HepG2 (cell line): ENCODE data around the gene GGCT. TPM values are rescaled to one million over a fixed set of nuclear protein-coding genes. Genes with fewer than 3 reads are reported as not detected.

Experiments used
- ATAC-seq: fragments of 200-7000 bp; cut with Tn5 transposase; 3 replicates; pipeline ENCODE4 v1.9.1; 2020; ENCODE audit warnings: mild to moderate bottlenecking, moderate library complexity
- BruUV-seq: library from RNA; stranded (reverse); fragments of 400-500 nt; replicated peaks from 2 replicates; lab custom pipeline; 2021; lab: Mats Ljungman, UMichigan
- CTCF ChIA-PET: fragments of 300-600 bp; formaldehyde crosslinking; extraction: SDS; loops from one replicate; lab custom pipeline; 2021; ENCODE audit warnings: low total read pairs, inconsistent platforms, low intra/inter-chr PET ratio; lab: Yijun Ruan, JAX
- POLR2A ChIA-PET: fragments of 350-600 bp; sonication (Branson Sonifier 250); formaldehyde crosslinking; loops from one replicate; lab custom pipeline; 2020; ENCODE audit warnings: antibody characterized with exemption, inconsistent platforms; lab: Yijun Ruan, JAX
- DNase-seq: peaks from one replicate; pipeline ENCODE4 v3.0.0-alpha.2; 2015; ENCODE audit warnings: low spot score
- FAIRE-seq: peaks from 3 replicates; lab custom pipeline; 2011; peaks lifted over from hg19 to GRCh38; lab: Jason Lieb, UNC
- H2AFZ ChIP-seq: one replicate; pipeline ENCODE4 v1.6.1; 2011; ENCODE audit warnings: low read length, inconsistent platforms
- H3K27ac ChIP-seq: fragments of 300-600 bp; 3 replicates; pipeline ENCODE4 v1.8.0; 2011; ENCODE audit warnings: mixed run types, mild to moderate bottlenecking, mixed read lengths, low read length, inconsistent platforms; ENCODE audit not compliant: insufficient read depth; ENCODE audit errors: extremely low read length
- H3K27me3 ChIP-seq, 2 experiments: fragments of 200-600 bp in 1 of 2; 2 replicates in 1 of 2; 3 replicates in 1 of 2; pipeline versions ENCODE4 v1.6.0 to v1.8.0; 2011; ENCODE audit warnings: low read length in 2 of 2, mild to moderate bottlenecking in 2 of 2, moderate library complexity in 2 of 2, inconsistent platforms in 1 of 2; ENCODE audit not compliant: insufficient read depth in 2 of 2, control insufficient read depth in 1 of 2
- H3K36me3 ChIP-seq, 2 experiments: fragments of 200-600 bp in 1 of 2; replicated peaks in 1 of 2; 2 replicates in 1 of 2; 3 replicates in 1 of 2; pipeline versions ENCODE4 v1.5.1 to v1.8.0; 2011; ENCODE audit warnings: low read length in 2 of 2, inconsistent platforms in 1 of 2; ENCODE audit not compliant: insufficient read depth in 2 of 2, control insufficient read depth in 1 of 2
- H3K4me1 ChIP-seq: 2 replicates; pipeline ENCODE4 v1.5.1; 2012; ENCODE audit warnings: low read length, inconsistent platforms; ENCODE audit not compliant: insufficient read depth
- H3K4me2 ChIP-seq: 2 replicates; pipeline ENCODE4 v1.6.0; 2011; ENCODE audit warnings: low read depth, low read length, inconsistent platforms
- H3K4me3 ChIP-seq, 3 experiments: fragments of 200-600 bp in 1 of 3; sonication (generic), shearing (Covaris generic) in 1 of 3; replicated peaks in 1 of 3; 2 replicates each; pipeline ENCODE4 v1.5.1; 2011 to 2016; ENCODE audit warnings: low read length in 3 of 3, inconsistent platforms in 2 of 3, low read depth in 2 of 3, mild to moderate bottlenecking in 2 of 3, control low read depth in 1 of 3, mixed read lengths in 1 of 3; ENCODE audit not compliant: insufficient read depth in 1 of 3
- H3K79me2 ChIP-seq: one replicate; pipeline ENCODE4 v1.6.1; 2011; ENCODE audit warnings: low read length, inconsistent platforms; ENCODE audit not compliant: insufficient read depth
- H3K9ac ChIP-seq: 2 replicates; pipeline ENCODE4 v1.6.0; 2011; ENCODE audit warnings: mild to moderate bottlenecking, low read depth, low read length, inconsistent platforms; ENCODE audit not compliant: insufficient read depth
- H3K9me3 ChIP-seq: 2 replicates; pipeline ENCODE4 v1.5.1; 2012; ENCODE audit warnings: mild to moderate bottlenecking, low read length
- H4K20me1 ChIP-seq: 2 replicates; pipeline ENCODE4 v1.6.0; 2011; ENCODE audit warnings: inconsistent platforms, mild to moderate bottlenecking, low read length, moderate library complexity; ENCODE audit not compliant: insufficient read depth
- GFI1 ChIP-seq: sonication (generic); formaldehyde crosslinking; IDR thresholded peaks from 2 replicates; pipeline ENCODE4 v1.5.0; 2020; ENCODE audit warnings: missing genetic modification reagents, mild to moderate bottlenecking, borderline replicate concordance
- HNRNPH1 ChIP-seq: fragments of 200-400 bp; formaldehyde crosslinking; optimal IDR thresholded peaks from 2 replicates; pipeline ENCODE3; 2017; ENCODE audit warnings: mild to moderate bottlenecking, low read depth, low read length
- NCOA5 ChIP-seq: sonication (generic); formaldehyde crosslinking; IDR thresholded peaks from 2 replicates; pipeline ENCODE4 v1.4.0; 2020; ENCODE audit warnings: missing genetic modification reagents
- RBM39 ChIP-seq: fragments of 200-400 bp; formaldehyde crosslinking; IDR thresholded peaks from one replicate; pipeline ENCODE4 v1.6.1; 2018; ENCODE audit warnings: antibody characterized with exemption, mild to moderate bottlenecking, low read depth, low read length; ENCODE audit not compliant: poor library complexity, severe bottlenecking
- REL ChIP-seq: sonication (generic); formaldehyde crosslinking; conservative IDR thresholded peaks from 2 replicates; pipeline ENCODE4 v1.8.0; 2022; ENCODE audit warnings: mild to moderate bottlenecking, missing genetic modification reagents, moderate library complexity
- ZNF256 ChIP-seq: sonication (generic); formaldehyde crosslinking; conservative IDR thresholded peaks from 2 replicates; pipeline ENCODE4 v1.4.0; 2020; ENCODE audit warnings: missing genetic modification reagents
- WGBS: methylation state at CpG from one replicate; pipeline ENCODE4 v1.1.6; 2017; ENCODE audit warnings: low lambda C conversion rate; 5-methylcytosine and 5-hydroxymethylcytosine counted together
- in situ Hi-C: cut with HindIII; loops from 2 replicates; pipeline ENCODE4 v1.10.0; 2017; ENCODE audit warnings: low pct_unique_long_range_greater_than_20kb; ENCODE audit not compliant: extremely low pct_ligation_motif_present
- intact Hi-C: fragments of 100-400 bp; cut with micrococcal nuclease; formaldehyde crosslinking; loops from one replicate; pipeline ENCODE4 v1.10.0; 2022; ENCODE audit not compliant: unreplicated experiment
- polyA plus RNA-seq, 8 experiments: library from polyadenylated mRNA; depleted of rRNA in 3 of 8; stranded (reverse) in 7 of 8; unstranded in 1 of 8; fragments of >200 nt; fragmentation: Illumina TruSeq in 4 of 8; extraction: Trizol in 4 of 8; gene quantifications; 2 replicates each; pipeline versions ENCODE4 v1.2.1 to v1.2.3, GENCODE V29; 2011 to 2016; ENCODE audit warnings: low read depth in 4 of 8, missing spikeins in 1 of 8, mixed read lengths in 1 of 8; ENCODE audit not compliant: insufficient read depth in 1 of 8
- total RNA-seq, 5 experiments: library from RNA; depleted of rRNA; stranded (reverse); fragments of >200 nt; fragmentation: Illumina TruSeq; extraction: Trizol; gene quantifications; 2 replicates each; pipeline ENCODE4 v1.2.3, GENCODE V29; 2016; ENCODE audit warnings: low read depth in 1 of 5
- TF ChIP-seq, protein P1 (sequence below): sonication (generic); formaldehyde crosslinking; IDR thresholded peaks from 2 replicates; pipeline ENCODE4 v1.5.0; 2020; ENCODE audit warnings: mild to moderate bottlenecking, missing genetic modification reagents, borderline replicate concordance
- TF ChIP-seq, protein P2 (sequence below): IDR thresholded peaks from 2 replicates; pipeline ENCODE4 v1.6.1; 2016

The GGCT gene
- total and polyA plus RNA-seq, 2 of the 13 experiments (the other 11 are each of a cell fraction or from before 2014, with no cell fraction given) = 19.5 to 78.3 TPM

DNA sequence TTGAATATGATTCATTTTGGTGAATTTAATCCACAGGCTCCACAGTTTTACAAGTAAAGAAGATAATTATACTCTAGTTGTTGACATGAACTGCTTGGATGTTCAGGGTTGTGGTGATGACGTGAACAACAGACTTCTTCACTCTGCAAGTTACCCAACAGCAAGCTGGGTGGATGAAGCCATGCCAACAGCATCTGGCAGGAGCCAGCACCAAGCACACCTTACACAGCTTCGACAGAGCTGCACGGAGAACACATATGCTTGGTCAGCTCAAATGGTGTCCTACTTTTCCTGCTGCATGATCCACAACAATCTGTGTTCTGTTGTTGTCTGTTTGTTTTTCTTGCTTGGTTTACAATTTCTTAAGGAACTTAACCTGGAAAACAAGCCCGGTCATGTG, 35.8 kb downstream of the GGCT start (continued):
- TF ChIP-seq, protein P1, sequence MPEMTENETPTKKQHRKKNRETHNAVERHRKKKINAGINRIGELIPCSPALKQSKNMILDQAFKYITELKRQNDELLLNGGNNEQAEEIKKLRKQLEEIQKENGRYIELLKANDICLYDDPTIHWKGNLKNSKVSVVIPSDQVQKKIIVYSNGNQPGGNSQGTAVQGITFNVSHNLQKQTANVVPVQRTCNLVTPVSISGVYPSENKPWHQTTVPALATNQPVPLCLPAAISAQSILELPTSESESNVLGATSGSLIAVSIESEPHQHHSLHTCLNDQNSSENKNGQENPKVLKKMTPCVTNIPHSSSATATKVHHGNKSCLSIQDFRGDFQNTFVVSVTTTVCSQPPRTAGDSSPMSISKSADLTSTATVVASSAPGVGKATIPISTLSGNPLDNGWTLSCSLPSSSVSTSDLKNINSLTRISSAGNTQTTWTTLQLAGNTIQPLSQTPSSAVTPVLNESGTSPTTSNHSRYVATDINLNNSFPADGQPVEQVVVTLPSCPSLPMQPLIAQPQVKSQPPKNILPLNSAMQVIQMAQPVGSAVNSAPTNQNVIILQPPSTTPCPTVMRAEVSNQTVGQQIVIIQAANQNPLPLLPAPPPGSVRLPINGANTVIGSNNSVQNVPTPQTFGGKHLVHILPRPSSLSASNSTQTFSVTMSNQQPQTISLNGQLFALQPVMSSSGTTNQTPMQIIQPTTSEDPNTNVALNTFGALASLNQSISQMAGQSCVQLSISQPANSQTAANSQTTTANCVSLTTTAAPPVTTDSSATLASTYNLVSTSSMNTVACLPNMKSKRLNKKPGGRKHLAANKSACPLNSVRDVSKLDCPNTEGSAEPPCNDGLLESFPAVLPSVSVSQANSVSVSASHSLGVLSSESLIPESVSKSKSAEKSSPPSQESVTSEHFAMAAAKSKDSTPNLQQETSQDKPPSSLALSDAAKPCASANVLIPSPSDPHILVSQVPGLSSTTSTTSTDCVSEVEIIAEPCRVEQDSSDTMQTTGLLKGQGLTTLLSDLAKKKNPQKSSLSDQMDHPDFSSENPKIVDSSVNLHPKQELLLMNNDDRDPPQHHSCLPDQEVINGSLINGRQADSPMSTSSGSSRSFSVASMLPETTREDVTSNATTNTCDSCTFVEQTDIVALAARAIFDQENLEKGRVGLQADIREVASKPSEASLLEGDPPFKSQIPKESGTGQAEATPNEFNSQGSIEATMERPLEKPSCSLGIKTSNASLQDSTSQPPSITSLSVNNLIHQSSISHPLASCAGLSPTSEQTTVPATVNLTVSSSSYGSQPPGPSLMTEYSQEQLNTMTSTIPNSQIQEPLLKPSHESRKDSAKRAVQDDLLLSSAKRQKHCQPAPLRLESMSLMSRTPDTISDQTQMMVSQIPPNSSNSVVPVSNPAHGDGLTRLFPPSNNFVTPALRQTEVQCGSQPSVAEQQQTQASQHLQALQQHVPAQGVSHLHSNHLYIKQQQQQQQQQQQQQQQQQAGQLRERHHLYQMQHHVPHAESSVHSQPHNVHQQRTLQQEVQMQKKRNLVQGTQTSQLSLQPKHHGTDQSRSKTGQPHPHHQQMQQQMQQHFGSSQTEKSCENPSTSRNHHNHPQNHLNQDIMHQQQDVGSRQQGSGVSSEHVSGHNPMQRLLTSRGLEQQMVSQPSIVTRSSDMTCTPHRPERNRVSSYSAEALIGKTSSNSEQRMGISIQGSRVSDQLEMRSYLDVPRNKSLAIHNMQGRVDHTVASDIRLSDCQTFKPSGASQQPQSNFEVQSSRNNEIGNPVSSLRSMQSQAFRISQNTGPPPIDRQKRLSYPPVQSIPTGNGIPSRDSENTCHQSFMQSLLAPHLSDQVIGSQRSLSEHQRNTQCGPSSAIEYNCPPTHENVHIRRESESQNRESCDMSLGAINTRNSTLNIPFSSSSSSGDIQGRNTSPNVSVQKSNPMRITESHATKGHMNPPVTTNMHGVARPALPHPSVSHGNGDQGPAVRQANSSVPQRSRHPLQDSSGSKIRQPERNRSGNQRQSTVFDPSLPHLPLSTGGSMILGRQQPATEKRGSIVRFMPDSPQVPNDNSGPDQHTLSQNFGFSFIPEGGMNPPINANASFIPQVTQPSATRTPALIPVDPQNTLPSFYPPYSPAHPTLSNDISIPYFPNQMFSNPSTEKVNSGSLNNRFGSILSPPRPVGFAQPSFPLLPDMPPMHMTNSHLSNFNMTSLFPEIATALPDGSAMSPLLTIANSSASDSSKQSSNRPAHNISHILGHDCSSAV (CRISPR knock-in tag) = no peak
- TF ChIP-seq ZNF256 (CRISPR knock-in tag) = no peak
- TF ChIP-seq HNRNPH1 = no peak
- no peak for TF ChIP-seq RBM39
- TF ChIP-seq, all 625 proteins: peak for 3

DNA sequence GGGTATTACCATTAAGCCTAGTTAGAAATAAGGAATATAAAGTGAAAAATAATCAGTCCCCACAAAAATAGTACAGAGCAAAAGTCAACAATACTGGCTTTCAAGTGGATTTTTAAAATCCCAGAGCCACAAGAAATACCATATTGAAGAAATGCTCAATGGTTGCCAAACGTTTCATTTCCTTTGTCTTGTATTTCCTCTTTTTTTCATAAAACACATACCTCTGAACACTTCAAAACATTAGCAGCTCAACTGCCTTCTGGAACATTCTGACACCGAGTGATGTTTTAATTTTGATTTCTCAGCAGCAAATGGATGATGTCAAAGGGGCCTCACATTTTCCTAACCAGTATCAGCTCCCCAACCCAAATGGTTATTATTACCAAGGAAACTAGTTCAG, 36.6 kb downstream of the GGCT start:
- no peaks in the 10 kb centered on the region for H3K36me3 ChIP-seq
- WGBS = 97% methylated on average over 2 of the region's 2 CpGs
- DNase-seq (no peak), ATAC-seq (no peak), FAIRE-seq (no peak)
- H3K27ac ChIP-seq = no peak overlapping the region
- TF ChIP-seq, protein P2, sequence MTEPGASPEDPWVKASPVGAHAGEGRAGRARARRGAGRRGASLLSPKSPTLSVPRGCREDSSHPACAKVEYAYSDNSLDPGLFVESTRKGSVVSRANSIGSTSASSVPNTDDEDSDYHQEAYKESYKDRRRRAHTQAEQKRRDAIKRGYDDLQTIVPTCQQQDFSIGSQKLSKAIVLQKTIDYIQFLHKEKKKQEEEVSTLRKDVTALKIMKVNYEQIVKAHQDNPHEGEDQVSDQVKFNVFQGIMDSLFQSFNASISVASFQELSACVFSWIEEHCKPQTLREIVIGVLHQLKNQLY (CRISPR knock-in tag) = no peak
- TF ChIP-seq GFI1 (CRISPR knock-in tag) = no peak
- no peak for TF ChIP-seq REL (CRISPR knock-in tag)
- TF ChIP-seq NCOA5 (CRISPR knock-in tag) = no peak
- in situ Hi-C loops (no loop called here), intact Hi-C loops (no loop called here)
- ChIA-PET POLR2A (no interaction called here), CTCF (no interaction called here)
- no peak overlapping the region for H3K4me2 ChIP-seq
- H3K4me3 ChIP-seq = no peak overlapping the region
- no peaks in the 10 kb centered on the region for H4K20me1 ChIP-seq
- H3K9me3 ChIP-seq = no peaks in the 10 kb centered on the region
- H3K27me3 ChIP-seq = no peaks in the 10 kb centered on the region
- H3K9ac ChIP-seq = no peak overlapping the region
- H3K4me1 ChIP-seq = peaks cover 19% of the 10 kb centered on the region
- no peaks in the 10 kb centered on the region for H3K79me2 ChIP-seq
- H2AFZ ChIP-seq = no peak overlapping the region
- BruUV-seq = no TSS peak
